GM12865 (cell line): ENCODE data around the gene APOBEC3G.
A peak's percentile ranks its signal among the peaks of the same experiment; 100 is the strongest.

Experiments
- DNase-seq: peaks from one replicate; pipeline ENCODE4 v3.0.0; 2010; ENCODE audit warnings: low read depth
- H3K4me3 ChIP-seq: 2 replicates; pipeline ENCODE4 v1.5.1; 2011; ENCODE audit warnings: mild to moderate bottlenecking, low read depth, low read length, control low read depth
- TF ChIP-seq, protein P1 (sequence below): IDR thresholded peaks from 2 replicates; pipeline ENCODE4 v1.5.1; 2011; ENCODE audit warnings: low read length, control low read depth, low read depth, inconsistent platforms; ENCODE audit not compliant: insufficient read depth; ENCODE audit errors: missing control alignments

The APOBEC3G gene

GRCh38 chr22:39089928-39090327, 12.9 kb downstream of the APOBEC3G start:
- DNase-seq = no peak
- TF ChIP-seq, protein P1, sequence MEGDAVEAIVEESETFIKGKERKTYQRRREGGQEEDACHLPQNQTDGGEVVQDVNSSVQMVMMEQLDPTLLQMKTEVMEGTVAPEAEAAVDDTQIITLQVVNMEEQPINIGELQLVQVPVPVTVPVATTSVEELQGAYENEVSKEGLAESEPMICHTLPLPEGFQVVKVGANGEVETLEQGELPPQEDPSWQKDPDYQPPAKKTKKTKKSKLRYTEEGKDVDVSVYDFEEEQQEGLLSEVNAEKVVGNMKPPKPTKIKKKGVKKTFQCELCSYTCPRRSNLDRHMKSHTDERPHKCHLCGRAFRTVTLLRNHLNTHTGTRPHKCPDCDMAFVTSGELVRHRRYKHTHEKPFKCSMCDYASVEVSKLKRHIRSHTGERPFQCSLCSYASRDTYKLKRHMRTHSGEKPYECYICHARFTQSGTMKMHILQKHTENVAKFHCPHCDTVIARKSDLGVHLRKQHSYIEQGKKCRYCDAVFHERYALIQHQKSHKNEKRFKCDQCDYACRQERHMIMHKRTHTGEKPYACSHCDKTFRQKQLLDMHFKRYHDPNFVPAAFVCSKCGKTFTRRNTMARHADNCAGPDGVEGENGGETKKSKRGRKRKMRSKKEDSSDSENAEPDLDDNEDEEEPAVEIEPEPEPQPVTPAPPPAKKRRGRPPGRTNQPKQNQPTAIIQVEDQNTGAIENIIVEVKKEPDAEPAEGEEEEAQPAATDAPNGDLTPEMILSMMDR = no peak
- no peak overlapping the region for H3K4me3 ChIP-seq

GRCh38 chr22:39090426-39091064, 13.5 kb downstream of the APOBEC3G start:
- TF ChIP-seq, protein P1 = no peak
- H3K4me3 ChIP-seq = peak overlapping the region; percentile 39
- DNase-seq = peak; percentile 89

DNA sequence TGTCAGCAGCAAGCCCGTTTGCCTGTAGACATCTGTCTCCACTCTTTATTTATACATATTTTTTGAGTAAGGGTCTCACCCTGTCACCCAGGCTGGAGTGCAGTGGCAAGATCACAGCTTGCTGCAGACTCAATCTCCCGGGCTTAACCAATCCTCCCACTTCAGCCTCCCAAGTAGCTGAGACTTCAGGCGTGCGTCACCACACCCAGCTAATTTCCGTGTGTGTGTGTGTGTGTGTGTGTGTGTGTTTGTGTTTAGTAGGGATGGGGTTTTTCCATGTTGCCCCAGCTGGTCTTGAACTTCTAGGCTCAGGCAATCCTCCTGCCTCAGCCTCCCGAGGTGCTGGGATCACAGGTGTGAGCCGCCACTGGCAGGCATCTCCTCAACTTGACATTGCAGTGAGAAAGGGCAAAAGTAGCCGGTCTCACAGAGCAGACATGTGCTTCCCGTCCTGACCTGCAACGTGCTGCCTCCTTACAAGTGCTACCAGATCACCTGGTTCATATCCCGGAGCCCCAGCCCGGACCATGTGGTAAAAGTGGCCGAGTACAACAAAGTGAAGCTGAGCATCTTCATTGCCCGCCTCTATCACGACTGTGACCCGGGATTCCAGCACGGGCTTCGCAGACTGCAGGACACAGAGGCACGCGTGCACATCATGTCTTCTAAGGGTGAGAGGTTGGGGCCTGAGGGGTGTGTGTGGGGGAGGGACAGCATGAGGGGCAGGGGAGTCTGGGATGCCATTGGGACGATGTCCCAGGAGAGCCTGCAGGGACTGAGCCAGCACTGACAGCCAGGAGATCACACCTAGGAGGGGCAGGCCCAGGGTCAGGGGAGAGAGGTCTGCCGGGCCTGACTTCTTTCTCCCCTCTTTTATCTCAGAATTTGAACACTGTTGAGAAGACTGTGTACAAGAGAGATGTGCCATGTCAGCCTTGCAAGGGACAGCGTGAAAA, 14.3 kb downstream of the APOBEC3G start:
- no peak overlapping the region; the same call in 1 of the 2 replicates for H3K4me3 ChIP-seq
- DNase-seq = no peak
- TF ChIP-seq, protein P1 = no peak

- peak; percentile 86 for DNase-seq
- TF ChIP-seq, protein P1 = no peak
- no peak overlapping the region for H3K4me3 ChIP-seq
These were observed 15.2 kb downstream of the APOBEC3G start for GRCh38 chr22:39092111-39092862.

- TF ChIP-seq, protein P1 = no peak
- DNase-seq = no peak
- no peak overlapping the region for H3K4me3 ChIP-seq
These were observed 17.8 kb downstream of the APOBEC3G start for GRCh38 chr22:39094717-39095389.

DNA sequence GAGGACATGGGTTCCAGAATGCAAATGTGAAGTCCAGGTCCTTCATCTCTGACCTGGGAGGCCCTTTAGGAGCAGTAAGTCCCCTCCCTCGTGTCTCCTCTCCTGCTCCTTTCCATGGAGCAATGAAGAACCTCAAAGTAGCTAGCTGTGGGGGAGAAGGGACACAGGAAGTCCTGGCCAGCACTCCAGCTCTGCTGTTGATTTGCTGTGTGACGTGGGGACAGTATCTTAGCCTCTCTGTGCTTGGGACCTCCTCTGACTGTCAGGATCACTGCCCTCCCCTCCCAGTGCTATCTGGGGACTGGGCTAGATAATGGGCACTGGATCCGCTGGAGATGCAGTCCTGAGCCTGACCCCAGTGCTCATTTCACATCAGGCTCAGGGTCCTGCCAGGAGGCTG, 18.9 kb downstream of the APOBEC3G start:
- DNase-seq = no peak
- TF ChIP-seq, protein P1 = no peak
- H3K4me3 ChIP-seq = peak overlapping the region; percentile 11; the same call in 1 of the 2 replicates
